GM12878 (cell line): Measurements from ENCODE around the gene COMMD10. TPM values are rescaled to one million over a fixed set of nuclear protein-coding genes. Genes with fewer than 3 reads are reported as not detected.

ENCODE experiments used
- ATAC-seq: fragments of 200-7000 bp; cut with Tn5 transposase; 3 replicates; pipeline ENCODE4 v1.9.1; 2020; ENCODE audit warnings: mild to moderate bottlenecking, moderate library complexity
- BruUV-seq: library from RNA; stranded (reverse); fragments of 400-500 nt; replicated peaks from 2 replicates; lab custom pipeline; 2021; lab: Mats Ljungman, UMichigan
- CTCF ChIA-PET: fragments of 300-600 bp; sonication (Branson Sonifier 250); formaldehyde crosslinking; extraction: SDS; loops from one replicate; lab custom pipeline; 2021; ENCODE audit warnings: inconsistent platforms; lab: Yijun Ruan, JAX
- POLR2A ChIA-PET: fragments of 350-600 bp; formaldehyde crosslinking; extraction: SDS; loops from one replicate; lab custom pipeline; 2021; ENCODE audit warnings: inconsistent platforms; lab: Charles Lee
- RAD21 ChIA-PET: fragments of 300-600 bp; sonication (Branson Sonifier 250); formaldehyde crosslinking; loops from one replicate; lab custom pipeline; 2023; ENCODE audit warnings: antibody characterized with exemption; ENCODE audit not compliant: unreplicated experiment; lab: Charles Lee
- SMC1A ChIA-PET: fragments of 300-600 bp; sonication (Branson Sonifier 250); formaldehyde crosslinking; loops from one replicate; lab custom pipeline; 2023; ENCODE audit not compliant: unreplicated experiment, uncharacterized antibody; lab: Charles Lee
- DNase-seq: peaks from one replicate; pipeline ENCODE4 v3.0.0-alpha.2; 2011; ENCODE audit warnings: low read depth, low spot score
- FAIRE-seq: peaks from 3 replicates; lab custom pipeline; 2011; peaks lifted over from hg19 to GRCh38; lab: Jason Lieb, UNC
- H2AFZ ChIP-seq: 2 replicates; pipeline ENCODE4 v1.6.0; 2011; ENCODE audit warnings: low read depth, low read length, control low read depth; ENCODE audit not compliant: control insufficient read depth
- H3K27ac ChIP-seq: 2 replicates; pipeline ENCODE4 v1.5.1; 2011; ENCODE audit warnings: control low read depth; ENCODE audit not compliant: control insufficient read depth, insufficient read depth
- H3K27me3 ChIP-seq, 2 experiments: replicated peaks in 1 of 2; 2 replicates each; pipeline versions ENCODE4 v1.6.0 to v1.6.1; 2011; ENCODE audit warnings: low read length in 1 of 2; ENCODE audit not compliant: control insufficient read depth in 2 of 2, insufficient read depth in 2 of 2
- H3K36me3 ChIP-seq, 2 experiments: 2 replicates each; pipeline ENCODE4 v1.5.1; 2011; ENCODE audit warnings: low read length in 1 of 2; ENCODE audit not compliant: control insufficient read depth in 2 of 2, insufficient read depth in 2 of 2
- H3K4me1 ChIP-seq: 2 replicates; pipeline ENCODE4 v1.6.1; 2011; ENCODE audit warnings: mild to moderate bottlenecking, low read length, moderate library complexity, mixed read lengths; ENCODE audit not compliant: control insufficient read depth, insufficient read depth
- H3K4me2 ChIP-seq: 2 replicates; pipeline ENCODE4 v1.6.0; 2011; ENCODE audit warnings: control low read depth; ENCODE audit not compliant: control insufficient read depth, insufficient read depth
- H3K4me3 ChIP-seq: fragments of 200-600 bp; sonication (generic); 2 replicates; pipeline ENCODE4 v1.5.1; 2016
- H3K79me2 ChIP-seq: 2 replicates; pipeline ENCODE4 v1.6.0; 2011; ENCODE audit warnings: low read length; ENCODE audit not compliant: control insufficient read depth, insufficient read depth
- H3K9ac ChIP-seq: 2 replicates; pipeline ENCODE4 v1.8.0; 2011; ENCODE audit warnings: low read length, control low read depth, mixed read lengths; ENCODE audit not compliant: control insufficient read depth, insufficient read depth
- H3K9me3 ChIP-seq: replicated peaks from 3 replicates; pipeline ENCODE4 v1.5.1; 2011; ENCODE audit warnings: mild to moderate bottlenecking, low read length; ENCODE audit not compliant: control insufficient read depth, insufficient read depth
- H4K20me1 ChIP-seq: 2 replicates; pipeline ENCODE4 v1.6.0; 2011; ENCODE audit not compliant: control insufficient read depth, insufficient read depth
- ATF2 ChIP-seq: IDR thresholded peaks from 2 replicates; pipeline ENCODE4 v1.6.1; 2012; ENCODE audit warnings: low read length, inconsistent platforms
- ATF3 ChIP-seq: IDR thresholded peaks from 2 replicates; pipeline ENCODE4 v1.6.1; 2011; ENCODE audit warnings: low read depth, mild to moderate bottlenecking, low read length, moderate library complexity, borderline replicate concordance; ENCODE audit errors: extremely low read depth
- E2F8 ChIP-seq: fragments of 450-650 bp; IDR thresholded peaks from 2 replicates; pipeline ENCODE4 v1.6.1; 2018; ENCODE audit warnings: mild to moderate bottlenecking, low read depth, moderate library complexity; ENCODE audit not compliant: partially characterized antibody
- ESRRA ChIP-seq: IDR thresholded peaks from 2 replicates; pipeline ENCODE4 v1.6.1; 2012; ENCODE audit warnings: mild to moderate bottlenecking, low read length, improper control_type of control experiment
- ETV6 ChIP-seq, 2 experiments: fragments of 450-650 bp in 1 of 2; IDR thresholded peaks in 1 of 2; conservative IDR thresholded peaks in 1 of 2; 2 replicates each; pipeline ENCODE4 v1.6.1; 2014; ENCODE audit warnings: antibody characterized with exemption in 1 of 2, borderline replicate concordance in 1 of 2, low read depth in 1 of 2, mild to moderate bottlenecking in 1 of 2, moderate library complexity in 1 of 2
- NBN ChIP-seq: fragments of 450-650 bp; IDR thresholded peaks from 2 replicates; pipeline ENCODE4 v1.6.1; 2016
- NFYB ChIP-seq: IDR thresholded peaks from 2 replicates; pipeline ENCODE4 v1.6.1; 2011; ENCODE audit warnings: low read depth, mild to moderate bottlenecking, low read length, improper control_type of control experiment, moderate library complexity; ENCODE audit not compliant: insufficient read depth
- NR2C1 ChIP-seq: fragments of 450-650 bp; IDR thresholded peaks from 2 replicates; pipeline ENCODE4 v1.6.1; 2017; ENCODE audit warnings: antibody characterized with exemption, mild to moderate bottlenecking, moderate library complexity
- PAX5 ChIP-seq: IDR thresholded peaks from 2 replicates; pipeline ENCODE4 v1.6.1; 2011; ENCODE audit warnings: low read depth, low read length, borderline replicate concordance
- RBBP5 ChIP-seq: fragments of 200-600 bp; sonication (generic); conservative IDR thresholded peaks from 2 replicates; pipeline ENCODE4 v1.6.1; 2016
- RELB ChIP-seq: fragments of 450-650 bp; IDR thresholded peaks from 2 replicates; pipeline ENCODE4 v1.6.1; 2017; ENCODE audit warnings: low read depth, mild to moderate bottlenecking, moderate library complexity
- TCF12 ChIP-seq: IDR thresholded peaks from 2 replicates; pipeline ENCODE4 v1.6.1; 2011; ENCODE audit warnings: low read depth, mild to moderate bottlenecking, low read length
- in situ Hi-C: fragments of 300-500 bp; cut with MboI; formaldehyde crosslinking; loops from 9 replicates; pipeline ENCODE4 v1.14.3; 2018; ENCODE audit warnings: mixed read lengths
- intact Hi-C: fragments of 100-400 bp; cut with micrococcal nuclease; formaldehyde crosslinking; loops from one replicate; pipeline ENCODE4 v1.14.2; 2022; ENCODE audit not compliant: unreplicated experiment
- polyA plus RNA-seq, 11 experiments: library from polyadenylated mRNA; depleted of rRNA in 4 of 11; unstranded in 6 of 11; stranded (reverse) in 5 of 11; fragments of >200 nt; fragmentation: Nextera tagmentation in 4 of 11; fragmentation: Illumina TruSeq in 1 of 11; extraction: Ambion mirVana in 4 of 11; extraction: Trizol in 1 of 11; gene quantifications; 1 replicate in 1 of 11; 2 replicates in 10 of 11; pipeline versions ENCODE4 v1.2.1 to v1.2.3, GENCODE V29; 2011 to 2016; ENCODE audit warnings: inconsistent platforms in 2 of 11, missing spikeins in 2 of 11, low read depth in 1 of 11
- total RNA-seq, 4 experiments: library from RNA; depleted of rRNA in 3 of 4; stranded (reverse); fragments of >200 nt in 3 of 4; fragmentation: Illumina TruSeq in 1 of 4; extraction: Trizol in 1 of 4; gene quantifications; 2 replicates each; pipeline versions ENCODE4 v1.2.1 to v1.2.3, GENCODE V29; 2013 to 2021

Gene COMMD10
- total and polyA plus RNA-seq, 10 of the 15 experiments (the other 5 are each of a cell fraction or from before 2014, with no cell fraction given) = 19.6 to 98.7 (median 28.0) TPM

- TF ChIP-seq RELB (no peak), PAX5 (no peak), NR2C1 (no peak), ATF2 (no peak), E2F8 (no peak), ATF3 (no peak), NBN (no peak), ETV6 (conservative IDR thresholded peaks at IDR 0.05 in 1 of 2, IDR thresholded peaks at IDR 0.05 in 1 of 2; ENCODE audit: borderline replicate concordance in 1 of 2, low read depth in 1 of 2) (no peak), TCF12 (no peak), ESRRA (no peak), RBBP5 (no peak), NFYB (no peak)
- TF ChIP-seq, all 136 proteins: peak for 0
- no peaks in the 10 kb centered on the region for H3K36me3 ChIP-seq
- no TSS peak for BruUV-seq
- H2AFZ ChIP-seq = no peak overlapping the region
- ATAC-seq (no peak), FAIRE-seq (no peak), DNase-seq (no peak)
- H3K9me3 ChIP-seq = no peaks in the 10 kb centered on the region; the same call in 2 of the 3 replicates
- ChIA-PET SMC1A (interaction anchor here (0.9 to 1.7 kb wide), 2 partner anchors 8 to 11 kb away, joined by 3 to 6 read pairs; no protein-coding TSS in a partner anchor), POLR2A (no interaction called here), RAD21 (no interaction called here), CTCF (no interaction called here)
- no peaks in the 10 kb centered on the region for H3K27me3 ChIP-seq
- H3K27ac ChIP-seq = no peak overlapping the region
- H3K79me2 ChIP-seq = no peaks in the 10 kb centered on the region
- H3K9ac ChIP-seq = no peak overlapping the region
- H3K4me1 ChIP-seq = no peaks in the 10 kb centered on the region
- in situ Hi-C loops = no loop called here
- no peak overlapping the region for H3K4me2 ChIP-seq
- intact Hi-C loops = no loop called here
- no peaks in the 10 kb centered on the region for H4K20me1 ChIP-seq
- no peak overlapping the region for H3K4me3 ChIP-seq
Observed at GRCh38 chr5:116249648-116250047, 164.8 kb downstream of the COMMD10 start.
